ENCODE results near the gene MARK2.

DNA sequence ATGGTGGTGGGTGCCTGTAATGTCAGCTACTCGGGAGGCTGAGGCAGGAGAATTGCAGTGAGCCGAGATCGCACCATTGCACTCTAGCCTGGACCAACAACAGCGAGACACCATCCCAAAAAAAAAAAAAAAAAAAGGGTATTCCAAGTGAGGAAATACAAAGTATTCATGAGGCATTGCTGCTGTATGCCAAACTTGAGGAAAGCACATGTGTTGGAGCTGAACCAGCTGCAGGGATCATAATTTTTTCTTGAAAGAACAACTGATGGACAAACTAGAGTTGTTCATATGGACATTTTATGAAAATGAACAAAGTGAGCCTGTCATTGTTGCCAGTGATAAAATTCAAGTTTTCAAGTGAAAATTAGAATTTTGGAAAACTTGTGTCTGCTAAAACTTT is 15.8 kb downstream of the MARK2 start:
- TF ChIP-seq, protein P1, sequence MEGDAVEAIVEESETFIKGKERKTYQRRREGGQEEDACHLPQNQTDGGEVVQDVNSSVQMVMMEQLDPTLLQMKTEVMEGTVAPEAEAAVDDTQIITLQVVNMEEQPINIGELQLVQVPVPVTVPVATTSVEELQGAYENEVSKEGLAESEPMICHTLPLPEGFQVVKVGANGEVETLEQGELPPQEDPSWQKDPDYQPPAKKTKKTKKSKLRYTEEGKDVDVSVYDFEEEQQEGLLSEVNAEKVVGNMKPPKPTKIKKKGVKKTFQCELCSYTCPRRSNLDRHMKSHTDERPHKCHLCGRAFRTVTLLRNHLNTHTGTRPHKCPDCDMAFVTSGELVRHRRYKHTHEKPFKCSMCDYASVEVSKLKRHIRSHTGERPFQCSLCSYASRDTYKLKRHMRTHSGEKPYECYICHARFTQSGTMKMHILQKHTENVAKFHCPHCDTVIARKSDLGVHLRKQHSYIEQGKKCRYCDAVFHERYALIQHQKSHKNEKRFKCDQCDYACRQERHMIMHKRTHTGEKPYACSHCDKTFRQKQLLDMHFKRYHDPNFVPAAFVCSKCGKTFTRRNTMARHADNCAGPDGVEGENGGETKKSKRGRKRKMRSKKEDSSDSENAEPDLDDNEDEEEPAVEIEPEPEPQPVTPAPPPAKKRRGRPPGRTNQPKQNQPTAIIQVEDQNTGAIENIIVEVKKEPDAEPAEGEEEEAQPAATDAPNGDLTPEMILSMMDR (IDR thresholded peaks at IDR 0.05), result no peak
- no peak for TF ChIP-seq POLR2A (IDR thresholded peaks at IDR 0.05)
- TF ChIP-seq POLR2AphosphoS5 (IDR thresholded peaks at IDR 0.05), result no peak
